Activated T-cell treated with anti-CD3 and anti-CD28 coated beads, Interleukin-2, amount 50 U/mL, for 72 hours (primary cell): ENCODE results near the gene MTREX. TPM values are rescaled to one million over a fixed set of nuclear protein-coding genes. Genes with fewer than 3 reads are reported as not detected.

Experiments used
- ATAC-seq, 2 donors: fragments of 150-1000 bp; cut with Tn5 transposase; replicated peaks in 1 of 2; 2 replicates each; pipeline ENCODE4 v1.10.0; 2021; ENCODE audit warnings: moderate library complexity in 2 of 2, mild to moderate bottlenecking in 1 of 2
- DNase-seq, 2 donors: peaks; one replicate each; pipeline ENCODE4 v3.0.0; 2021 to 2022; ENCODE audit warnings: mixed read lengths in 1 of 2
- H3K27ac Mint-ChIP-seq: one replicate; pipeline ENCODE4 v1.8.0; 2022; ENCODE audit warnings: mild to moderate bottlenecking, moderate library complexity, mixed read lengths
- H3K27me3 Mint-ChIP-seq: one replicate; pipeline ENCODE4 v1.8.0; 2022; ENCODE audit warnings: low read depth, mixed read lengths
- H3K36me3 Mint-ChIP-seq, 2 donors: one replicate each; pipeline ENCODE4 v1.8.0; 2022; ENCODE audit warnings: mixed read lengths in 2 of 2, mild to moderate bottlenecking in 1 of 2; ENCODE audit not compliant: insufficient read depth in 2 of 2
- H3K4me1 Mint-ChIP-seq: one replicate; pipeline ENCODE4 v1.8.0; 2022; ENCODE audit warnings: low read depth, mixed read lengths
- H3K4me3 Mint-ChIP-seq, 2 donors: one replicate each; pipeline ENCODE4 v1.8.0; 2022; ENCODE audit warnings: mild to moderate bottlenecking in 2 of 2, mixed read lengths in 2 of 2, moderate library complexity in 2 of 2
- H3K9me3 Mint-ChIP-seq, 2 donors: one replicate each; pipeline ENCODE4 v1.8.0; 2022; ENCODE audit warnings: mixed read lengths in 2 of 2
- total RNA-seq, 2 donors: library from RNA; stranded (reverse); gene quantifications; one replicate each; pipeline ENCODE4 v1.2.3, GENCODE V29; 2022

The MTREX gene
- total RNA-seq, 2 donors from 2014 or later, result 65.4 to 70.7 TPM

- no peaks in the 10 kb centered on the region for H3K27me3 Mint-ChIP-seq
- H3K9me3 Mint-ChIP-seq, result peaks cover 0 to 3% of the 10 kb centered on the region in 2 donors
- H3K27ac Mint-ChIP-seq, result no peak overlapping the region
- DNase-seq (no peak), ATAC-seq (no peak)
- no peaks in the 10 kb centered on the region for H3K4me1 Mint-ChIP-seq
- no peak overlapping the region for H3K4me3 Mint-ChIP-seq
- H3K36me3 Mint-ChIP-seq, result peaks cover 20 to 35% of the 10 kb centered on the region in 2 donors
Measured at GRCh38 chr5:55370291-55370925, 62.6 kb downstream of the MTREX start.

- ATAC-seq, result no peak
- H3K9me3 Mint-ChIP-seq, result peaks cover 0 to 3% of the 10 kb centered on the region in 2 donors
- no peaks in the 10 kb centered on the region for H3K27me3 Mint-ChIP-seq
- H3K36me3 Mint-ChIP-seq, result peaks cover 21 to 41% of the 10 kb centered on the region in 2 donors
- DNase-seq, result no peak
- no peak overlapping the region for H3K27ac Mint-ChIP-seq
- H3K4me1 Mint-ChIP-seq, result no peaks in the 10 kb centered on the region
- H3K4me3 Mint-ChIP-seq, result no peak overlapping the region
Measured at GRCh38 chr5:55371145-55371544, 63.4 kb downstream of the MTREX start.

- H3K4me1 Mint-ChIP-seq, result no peaks in the 10 kb centered on the region
- ATAC-seq (no peak), DNase-seq (no peak)
- no peak overlapping the region for H3K4me3 Mint-ChIP-seq
- peak overlapping the region; percentile 57 for H3K27ac Mint-ChIP-seq
- no peaks in the 10 kb centered on the region for H3K27me3 Mint-ChIP-seq
- peaks cover 0 to 3% of the 10 kb centered on the region in 2 donors for H3K9me3 Mint-ChIP-seq
- H3K36me3 Mint-ChIP-seq, result peaks cover 17 to 36% of the 10 kb centered on the region in 2 donors
Measured at GRCh38 chr5:55372130-55372925, 64.5 kb downstream of the MTREX start.

- Mint-ChIP-seq H3K4me3 (no peak overlapping the region), H3K9me3 (peaks cover 0 to 2% of the 10 kb centered on the region in 2 donors), H3K27me3 (no peaks in the 10 kb centered on the region), H3K27ac (peak overlapping the region; percentile 77), H3K36me3 (peaks cover 15 to 45% of the 10 kb centered on the region in 2 donors), H3K4me1 (no peaks in the 10 kb centered on the region)
- ATAC-seq, result peak in 1 of 2 donors; percentile 33
- DNase-seq, result no peak
Measured at GRCh38 chr5:55377810-55378209, 70.0 kb downstream of the MTREX start.

- ATAC-seq (no peak), DNase-seq (no peak)
- Mint-ChIP-seq H3K9me3 (peaks cover 0 to 9% of the 10 kb centered on the region in 2 donors), H3K4me3 (no peak overlapping the region), H3K36me3 (peaks cover 12 to 45% of the 10 kb centered on the region in 2 donors), H3K27ac (peak overlapping the region; percentile 59), H3K4me1 (peaks cover 20% of the 10 kb centered on the region), H3K27me3 (no peaks in the 10 kb centered on the region)
Measured at GRCh38 chr5:55383254-55383653, 75.5 kb downstream of the MTREX start.

- DNase-seq, result no peak
- Mint-ChIP-seq H3K36me3 (peaks cover 12 to 46% of the 10 kb centered on the region in 2 donors), H3K27me3 (no peaks in the 10 kb centered on the region), H3K4me3 (peak overlapping the region in 1 of 2 donors; percentile 51), H3K4me1 (peaks cover 20% of the 10 kb centered on the region), H3K27ac (peak overlapping the region; percentile 48), H3K9me3 (peaks cover 0 to 9% of the 10 kb centered on the region in 2 donors)
- no peak for ATAC-seq
Measured at GRCh38 chr5:55384072-55384471, 76.3 kb downstream of the MTREX start.

- DNase-seq (no peak), ATAC-seq (no peak)
- H3K27me3 Mint-ChIP-seq, result no peaks in the 10 kb centered on the region
- peaks cover 20% of the 10 kb centered on the region for H3K4me1 Mint-ChIP-seq
- H3K36me3 Mint-ChIP-seq, result peaks cover 10 to 50% of the 10 kb centered on the region in 2 donors
- H3K9me3 Mint-ChIP-seq, result peaks cover 0 to 9% of the 10 kb centered on the region in 2 donors
- H3K4me3 Mint-ChIP-seq, result no peak overlapping the region
- no peak overlapping the region for H3K27ac Mint-ChIP-seq
Measured at GRCh38 chr5:55385227-55385626, 77.4 kb downstream of the MTREX start.

GRCh38 chr5:55385846-55386245 is 78.1 kb downstream of the MTREX start:
- no peak for ATAC-seq
- Mint-ChIP-seq H3K4me3 (no peak overlapping the region), H3K4me1 (peaks cover 20% of the 10 kb centered on the region), H3K9me3 (peaks cover 0 to 9% of the 10 kb centered on the region in 2 donors), H3K36me3 (peaks cover 10 to 47% of the 10 kb centered on the region in 2 donors), H3K27me3 (no peaks in the 10 kb centered on the region), H3K27ac (no peak overlapping the region)
- no peak for DNase-seq

GRCh38 chr5:55386356-55386755 is 78.6 kb downstream of the MTREX start:
- Mint-ChIP-seq H3K36me3 (peaks cover 7 to 44% of the 10 kb centered on the region in 2 donors), H3K9me3 (peaks cover 0 to 9% of the 10 kb centered on the region in 2 donors), H3K27me3 (no peaks in the 10 kb centered on the region), H3K4me1 (peaks cover 20% of the 10 kb centered on the region), H3K4me3 (no peak overlapping the region), H3K27ac (no peak overlapping the region)
- DNase-seq, result no peak
- no peak for ATAC-seq

GRCh38 chr5:55387865-55388264 is 80.1 kb downstream of the MTREX start:
- Mint-ChIP-seq H3K36me3 (peaks cover 12 to 46% of the 10 kb centered on the region in 2 donors), H3K9me3 (peaks cover 1 to 11% of the 10 kb centered on the region in 2 donors), H3K4me3 (no peak overlapping the region), H3K27me3 (no peaks in the 10 kb centered on the region), H3K27ac (no peak overlapping the region), H3K4me1 (peaks cover 20% of the 10 kb centered on the region)
- ATAC-seq (no peak), DNase-seq (no peak)

GRCh38 chr5:55391707-55392106 is 83.9 kb downstream of the MTREX start:
- no peaks in the 10 kb centered on the region for H3K4me1 Mint-ChIP-seq
- H3K4me3 Mint-ChIP-seq, result no peak overlapping the region
- H3K36me3 Mint-ChIP-seq, result peaks cover 10 to 39% of the 10 kb centered on the region in 2 donors
- H3K9me3 Mint-ChIP-seq, result peaks cover 1 to 4% of the 10 kb centered on the region in 2 donors
- no peak overlapping the region for H3K27ac Mint-ChIP-seq
- no peak for DNase-seq
- H3K27me3 Mint-ChIP-seq, result no peaks in the 10 kb centered on the region
- ATAC-seq, result no peak

- ATAC-seq, result no peak
- no peaks in the 10 kb centered on the region for H3K27me3 Mint-ChIP-seq
Measured at GRCh38 chr5:55392669-55393068, 84.9 kb downstream of the MTREX start.

GRCh38 chr5:55393501-55394175 is 85.8 kb downstream of the MTREX start:
- Mint-ChIP-seq H3K9me3 (peaks cover 1 to 4% of the 10 kb centered on the region in 2 donors), H3K4me1 (no peaks in the 10 kb centered on the region), H3K27me3 (no peaks in the 10 kb centered on the region), H3K36me3 (peaks cover 10 to 36% of the 10 kb centered on the region in 2 donors), H3K4me3 (no peak overlapping the region), H3K27ac (no peak overlapping the region)
- ATAC-seq (no peak), DNase-seq (no peak)

More at GRCh38 chr5:55392669-55393068, 84.9 kb downstream of the MTREX start:
- Mint-ChIP-seq H3K4me3 (no peak overlapping the region), H3K27ac (no peak overlapping the region), H3K36me3 (peaks cover 10 to 39% of the 10 kb centered on the region in 2 donors), H3K9me3 (peaks cover 1 to 4% of the 10 kb centered on the region in 2 donors), H3K4me1 (no peaks in the 10 kb centered on the region)
- DNase-seq, result no peak
